ENCODE measurements around the gene KCTD20. TPM values are rescaled to one million over a fixed set of nuclear protein-coding genes. Genes with fewer than 3 reads are reported as not detected.

Gene KCTD20
- 41.6 TPM for total RNA-seq (2021; ENCODE audit: unreplicated experiment)
- 25.7 TPM for polyA plus RNA-seq (2012; ENCODE audit: insufficient read length)
- percentile 80 among the genes with signal in this experiment for Bru-seq, nascent RNA
- percentile 89 among the genes with signal in this experiment for BruChase-seq, experiment 1, labeled RNA remaining after a 2-hour chase
- percentile 93 among the genes with signal in this experiment for BruChase-seq, experiment 2, labeled RNA remaining after a 6-hour chase
- long read RNA-seq, full-length matches to known transcripts: 73 of 105 reads
- long read RNA-seq, partial matches to known transcripts: 10 of 105 reads
- long read RNA-seq, other reads (novel, unspliced or antisense): 22 of 105 reads

DNA sequence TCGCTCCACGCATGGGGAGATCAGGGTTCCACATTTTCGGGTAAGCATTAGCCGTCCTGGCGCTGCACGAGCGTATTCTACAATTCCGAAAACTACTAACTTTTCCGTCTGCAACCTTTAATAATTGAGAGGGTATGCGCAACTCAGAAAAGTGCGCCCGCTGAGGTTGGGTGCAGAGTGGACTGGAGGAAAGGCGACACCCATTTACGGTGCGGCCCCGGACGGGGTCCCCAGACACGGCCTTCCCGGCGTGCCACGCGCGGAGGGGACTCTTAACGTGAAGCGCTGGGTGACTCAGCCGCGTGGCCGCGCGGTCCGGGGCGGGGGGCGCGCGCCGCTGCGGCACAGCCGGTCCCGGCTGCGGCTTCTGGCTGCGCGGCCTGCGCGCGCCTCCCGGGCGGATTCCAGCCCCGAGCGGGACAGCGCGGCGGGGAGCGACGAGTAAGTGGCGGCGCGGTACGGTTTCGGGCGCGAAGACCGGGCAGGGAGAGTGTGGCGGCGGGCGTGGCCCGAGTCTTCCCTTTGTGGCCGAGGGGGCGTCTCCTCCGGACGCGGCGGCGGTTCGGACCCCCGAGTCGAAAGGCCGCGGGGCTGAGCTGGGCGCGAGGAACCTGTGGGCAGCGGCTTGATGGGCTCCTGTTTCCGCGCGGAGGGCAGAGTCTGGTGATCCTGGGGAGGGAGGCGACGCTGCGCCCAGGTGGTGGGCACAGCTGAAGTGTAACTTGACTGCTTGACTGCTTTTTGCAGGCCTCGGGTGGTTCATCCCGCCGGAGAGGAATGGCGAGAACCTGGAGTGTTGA is at the start of gene KCTD20, which contains the start of gene PXT1:
KCTD20 (plus strand) TSS at position 330 of the 800 bp plus-strand sequence. CDS start 27,098 bp downstream, outside the sequence.
PXT1 (minus strand) TSS at position 184 of the 800 bp plus-strand sequence. CDS start 16,772 bp downstream, outside the sequence.
- Histone ChIP-seq H3K4me3 (ENCODE audit: low read depth in 2 of 2, low read length in 2 of 2) (peak within 1 kb of the TSS; percentile 84 to 92), H3K27ac (ENCODE audit: low read length) (peak within 1 kb of the TSS; percentile 95), H3K36me3 (ENCODE audit: control insufficient read depth, insufficient read depth, low read length) (no peaks in the 10 kb centered on the region; the same call in 1 of the 2 replicates), H3K4me1 (ENCODE audit: control insufficient read depth, insufficient read depth, low read length) (peaks cover 26% of the 10 kb centered on the region), H3K9me3 (ENCODE audit: control insufficient read depth, insufficient read depth, low read depth, low read length) (no peaks in the 10 kb centered on the region), H3K27me3 (ENCODE audit: control insufficient read depth, insufficient read depth, low read length) (no peaks in the 10 kb centered on the region)
- ATAC-seq: peak; percentile 91
- in situ Hi-C loops (cut with HindIII; ENCODE audit: low pct_unique_long_range_greater_than_20kb, low sequenced_read_pairs): no loop called here
- POLR2A ChIA-PET: no interaction called here
- CTCF ChIA-PET: interaction anchor here (0.6 kb wide), 1 partner anchor 152 kb away, joined by 4 read pairs; no protein-coding TSS in a partner anchor
- DNase-seq (ENCODE audit: low read depth, low spot score): no peak
- TF ChIP-seq, protein P1, sequence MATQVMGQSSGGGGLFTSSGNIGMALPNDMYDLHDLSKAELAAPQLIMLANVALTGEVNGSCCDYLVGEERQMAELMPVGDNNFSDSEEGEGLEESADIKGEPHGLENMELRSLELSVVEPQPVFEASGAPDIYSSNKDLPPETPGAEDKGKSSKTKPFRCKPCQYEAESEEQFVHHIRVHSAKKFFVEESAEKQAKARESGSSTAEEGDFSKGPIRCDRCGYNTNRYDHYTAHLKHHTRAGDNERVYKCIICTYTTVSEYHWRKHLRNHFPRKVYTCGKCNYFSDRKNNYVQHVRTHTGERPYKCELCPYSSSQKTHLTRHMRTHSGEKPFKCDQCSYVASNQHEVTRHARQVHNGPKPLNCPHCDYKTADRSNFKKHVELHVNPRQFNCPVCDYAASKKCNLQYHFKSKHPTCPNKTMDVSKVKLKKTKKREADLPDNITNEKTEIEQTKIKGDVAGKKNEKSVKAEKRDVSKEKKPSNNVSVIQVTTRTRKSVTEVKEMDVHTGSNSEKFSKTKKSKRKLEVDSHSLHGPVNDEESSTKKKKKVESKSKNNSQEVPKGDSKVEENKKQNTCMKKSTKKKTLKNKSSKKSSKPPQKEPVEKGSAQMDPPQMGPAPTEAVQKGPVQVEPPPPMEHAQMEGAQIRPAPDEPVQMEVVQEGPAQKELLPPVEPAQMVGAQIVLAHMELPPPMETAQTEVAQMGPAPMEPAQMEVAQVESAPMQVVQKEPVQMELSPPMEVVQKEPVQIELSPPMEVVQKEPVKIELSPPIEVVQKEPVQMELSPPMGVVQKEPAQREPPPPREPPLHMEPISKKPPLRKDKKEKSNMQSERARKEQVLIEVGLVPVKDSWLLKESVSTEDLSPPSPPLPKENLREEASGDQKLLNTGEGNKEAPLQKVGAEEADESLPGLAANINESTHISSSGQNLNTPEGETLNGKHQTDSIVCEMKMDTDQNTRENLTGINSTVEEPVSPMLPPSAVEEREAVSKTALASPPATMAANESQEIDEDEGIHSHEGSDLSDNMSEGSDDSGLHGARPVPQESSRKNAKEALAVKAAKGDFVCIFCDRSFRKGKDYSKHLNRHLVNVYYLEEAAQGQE (IDR thresholded peaks at IDR 0.05; ENCODE audit: insufficient read depth in 1 of 2, low read depth in 2 of 2, low read length in 1 of 2): no peak
- 0 out of 2 replicates have a peak, but pooled peaks have one; percentile 27 for TF ChIP-seq TCF7L2 (IDR thresholded peaks at IDR 0.05; ENCODE audit: low read depth, low read length)
- TF ChIP-seq POLR2AphosphoS5 (IDR thresholded peaks at IDR 0.05; ENCODE audit: low read depth, low read length): peak; percentile 35; the same call in 1 of the 2 replicates
- no peak for TF ChIP-seq SIN3A (IDR thresholded peaks at IDR 0.05; ENCODE audit: borderline replicate concordance, insufficient read depth, low read depth, low read length)
- no TSS peak for BruUV-seq (replicated peaks)
- intact Hi-C loops (cut with micrococcal nuclease; ENCODE audit: unreplicated experiment): no loop called here

DNA sequence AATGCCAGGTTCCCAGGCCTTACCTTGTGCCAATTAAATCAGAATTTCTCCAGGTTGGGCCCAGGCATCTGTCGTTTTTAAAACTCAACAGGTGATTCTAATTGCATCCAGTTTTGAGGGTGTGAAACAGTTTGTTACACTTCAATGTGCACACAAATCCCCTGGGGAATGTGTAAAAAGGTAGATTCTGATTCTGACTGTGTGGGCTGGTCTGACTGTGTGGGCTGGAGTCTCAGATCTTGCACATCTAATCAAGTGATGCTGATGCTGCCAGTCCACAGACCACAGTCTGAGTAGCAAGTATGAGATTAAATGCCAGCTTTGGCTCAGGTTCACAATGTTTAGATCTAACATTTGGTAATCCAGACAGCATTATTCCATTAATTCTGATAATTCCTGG is 42.8 kb upstream of the KCTD20 start:
- DNase-seq (ENCODE audit: low read depth, low spot score) (no peak), ATAC-seq (no peak)
- Histone ChIP-seq H3K4me3 (ENCODE audit: low read depth in 2 of 2, low read length in 2 of 2) (no peak overlapping the region), H3K27me3 (ENCODE audit: control insufficient read depth, insufficient read depth, low read length) (no peaks in the 10 kb centered on the region), H3K36me3 (ENCODE audit: control insufficient read depth, insufficient read depth, low read length) (no peaks in the 10 kb centered on the region), H3K9me3 (ENCODE audit: control insufficient read depth, insufficient read depth, low read depth, low read length) (no peaks in the 10 kb centered on the region), H3K27ac (ENCODE audit: low read length) (no peak overlapping the region), H3K4me1 (ENCODE audit: control insufficient read depth, insufficient read depth, low read length) (no peaks in the 10 kb centered on the region)
- intact Hi-C loops (cut with micrococcal nuclease; ENCODE audit: unreplicated experiment) (no loop called here), in situ Hi-C loops (cut with HindIII; ENCODE audit: low pct_unique_long_range_greater_than_20kb, low sequenced_read_pairs) (no loop called here)
- TF ChIP-seq, protein P2, sequence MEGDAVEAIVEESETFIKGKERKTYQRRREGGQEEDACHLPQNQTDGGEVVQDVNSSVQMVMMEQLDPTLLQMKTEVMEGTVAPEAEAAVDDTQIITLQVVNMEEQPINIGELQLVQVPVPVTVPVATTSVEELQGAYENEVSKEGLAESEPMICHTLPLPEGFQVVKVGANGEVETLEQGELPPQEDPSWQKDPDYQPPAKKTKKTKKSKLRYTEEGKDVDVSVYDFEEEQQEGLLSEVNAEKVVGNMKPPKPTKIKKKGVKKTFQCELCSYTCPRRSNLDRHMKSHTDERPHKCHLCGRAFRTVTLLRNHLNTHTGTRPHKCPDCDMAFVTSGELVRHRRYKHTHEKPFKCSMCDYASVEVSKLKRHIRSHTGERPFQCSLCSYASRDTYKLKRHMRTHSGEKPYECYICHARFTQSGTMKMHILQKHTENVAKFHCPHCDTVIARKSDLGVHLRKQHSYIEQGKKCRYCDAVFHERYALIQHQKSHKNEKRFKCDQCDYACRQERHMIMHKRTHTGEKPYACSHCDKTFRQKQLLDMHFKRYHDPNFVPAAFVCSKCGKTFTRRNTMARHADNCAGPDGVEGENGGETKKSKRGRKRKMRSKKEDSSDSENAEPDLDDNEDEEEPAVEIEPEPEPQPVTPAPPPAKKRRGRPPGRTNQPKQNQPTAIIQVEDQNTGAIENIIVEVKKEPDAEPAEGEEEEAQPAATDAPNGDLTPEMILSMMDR (IDR thresholded peaks at IDR 0.05): no peak
- TF ChIP-seq TCF7L2 (IDR thresholded peaks at IDR 0.05; ENCODE audit: low read depth, low read length) (no peak), SIN3A (IDR thresholded peaks at IDR 0.05; ENCODE audit: borderline replicate concordance, insufficient read depth, low read depth, low read length) (no peak), POLR2AphosphoS5 (IDR thresholded peaks at IDR 0.05; ENCODE audit: low read depth, low read length) (no peak)
- TF ChIP-seq, protein P1 (IDR thresholded peaks at IDR 0.05; ENCODE audit: insufficient read depth in 1 of 2, low read depth in 2 of 2, low read length in 1 of 2): no peak
- POLR2A ChIA-PET: no interaction called here
- no TSS peak for BruUV-seq (replicated peaks)
- CTCF ChIA-PET: no interaction called here

Measured in Panc1 (cell line).